22Rv1 (cell line): ENCODE measurements around the gene FRY.

Experiments
- ZFX ChIP-seq: fragments of 450-650 bp; IDR thresholded peaks from 2 replicates; pipeline ENCODE4 v1.6.1; 2017; ENCODE audit warnings: antibody characterized with exemption, borderline replicate concordance
- TF ChIP-seq, protein P1 (sequence below): fragments of 450-650 bp; IDR thresholded peaks from 2 replicates; pipeline ENCODE4 v1.5.1; 2017; ENCODE audit warnings: mild to moderate bottlenecking

GRCh38 chr13:32297206-32297605 is 265.6 kb downstream of the FRY start:
- TF ChIP-seq, protein P1, sequence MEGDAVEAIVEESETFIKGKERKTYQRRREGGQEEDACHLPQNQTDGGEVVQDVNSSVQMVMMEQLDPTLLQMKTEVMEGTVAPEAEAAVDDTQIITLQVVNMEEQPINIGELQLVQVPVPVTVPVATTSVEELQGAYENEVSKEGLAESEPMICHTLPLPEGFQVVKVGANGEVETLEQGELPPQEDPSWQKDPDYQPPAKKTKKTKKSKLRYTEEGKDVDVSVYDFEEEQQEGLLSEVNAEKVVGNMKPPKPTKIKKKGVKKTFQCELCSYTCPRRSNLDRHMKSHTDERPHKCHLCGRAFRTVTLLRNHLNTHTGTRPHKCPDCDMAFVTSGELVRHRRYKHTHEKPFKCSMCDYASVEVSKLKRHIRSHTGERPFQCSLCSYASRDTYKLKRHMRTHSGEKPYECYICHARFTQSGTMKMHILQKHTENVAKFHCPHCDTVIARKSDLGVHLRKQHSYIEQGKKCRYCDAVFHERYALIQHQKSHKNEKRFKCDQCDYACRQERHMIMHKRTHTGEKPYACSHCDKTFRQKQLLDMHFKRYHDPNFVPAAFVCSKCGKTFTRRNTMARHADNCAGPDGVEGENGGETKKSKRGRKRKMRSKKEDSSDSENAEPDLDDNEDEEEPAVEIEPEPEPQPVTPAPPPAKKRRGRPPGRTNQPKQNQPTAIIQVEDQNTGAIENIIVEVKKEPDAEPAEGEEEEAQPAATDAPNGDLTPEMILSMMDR = no peak
- TF ChIP-seq ZFX = no peak
